Putamen (tissue), 1 donor: ENCODE data around the gene ACY1.
"Not testable (repeated sequence)": the region's sequence is repeated elsewhere in the genome, so short reads cannot be mapped to it uniquely, and the experiment has no call there.

Source experiments
- DNase-seq: peaks from one replicate; pipeline ENCODE4 v3.0.0-alpha.2; 2016; ENCODE audit warnings: low spot score

The ACY1 gene

DNA sequence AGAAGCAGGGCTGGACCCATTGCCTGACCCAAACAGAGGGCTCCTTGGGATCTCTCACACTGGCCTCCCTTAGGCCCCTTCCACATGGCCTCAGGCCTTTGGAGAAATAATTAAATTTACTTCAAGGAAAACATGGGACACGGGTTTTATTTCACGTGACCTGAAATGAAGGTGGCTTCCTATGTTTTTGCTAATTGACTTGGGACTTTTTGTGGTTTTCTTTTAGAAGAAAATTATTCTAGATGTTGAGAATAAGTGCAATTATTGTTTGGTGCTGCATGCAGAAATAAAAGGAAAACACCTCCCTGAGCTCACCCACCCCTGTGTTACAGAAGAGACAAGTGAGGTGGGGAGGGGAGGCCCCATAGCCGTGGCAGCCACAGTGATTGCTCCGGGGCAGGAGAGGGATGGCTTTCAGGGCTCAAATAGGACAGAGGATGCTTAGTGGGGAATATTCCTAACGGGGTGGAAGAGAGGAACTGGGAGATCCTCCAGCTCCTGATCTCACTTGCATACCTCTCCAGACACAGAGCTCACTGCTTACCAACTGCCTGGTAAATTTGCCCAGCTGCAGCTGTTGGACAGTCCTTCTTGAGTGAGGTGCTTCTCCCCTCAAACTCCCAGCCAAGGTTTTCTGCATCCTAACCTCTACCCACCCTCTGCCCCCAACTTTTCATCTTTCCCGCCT lies 41.6 kb downstream of the ACY1 start:
- no peak for DNase-seq

DNA sequence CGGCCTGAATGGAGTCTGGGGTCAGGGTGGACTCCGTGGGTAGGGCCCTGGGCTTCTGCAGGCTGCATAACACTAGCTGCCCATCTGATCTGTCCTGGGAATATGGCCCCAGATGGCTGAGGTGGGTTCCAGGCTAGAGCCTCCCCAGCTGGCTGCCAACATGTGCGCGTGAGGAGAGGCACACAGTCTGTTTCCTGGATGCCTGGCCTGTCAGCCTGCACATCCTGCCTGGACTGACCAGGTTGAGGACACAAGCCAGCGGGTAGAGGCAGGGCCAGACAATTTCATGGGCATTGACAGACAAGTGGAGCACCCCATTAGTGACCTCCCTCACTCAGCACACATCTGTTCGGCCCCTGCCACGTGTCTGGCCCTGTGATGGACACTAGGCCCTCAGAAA lies 42.1 kb downstream of the ACY1 start:
- no peak for DNase-seq

DNA sequence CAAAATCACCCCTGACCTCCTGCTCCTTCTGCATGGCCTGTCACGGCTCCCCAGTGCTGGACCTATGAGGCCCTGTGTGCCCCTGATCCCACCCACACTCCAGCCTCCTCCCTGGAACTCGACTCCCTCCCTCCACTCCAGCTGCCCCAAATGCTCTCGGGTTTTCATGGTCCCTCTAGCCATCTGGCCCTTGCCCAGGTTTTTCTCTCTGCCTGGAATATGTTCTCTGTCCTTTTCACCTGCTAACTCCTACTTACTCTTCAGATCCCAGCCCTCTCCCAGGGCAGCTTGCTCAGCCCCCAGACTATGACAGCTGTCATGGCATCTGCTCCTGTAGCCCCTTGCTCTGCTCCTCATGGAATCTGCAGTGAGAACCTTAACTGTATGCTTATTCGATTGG lies 42.7 kb downstream of the ACY1 start:
- DNase-seq: no peak

DNA sequence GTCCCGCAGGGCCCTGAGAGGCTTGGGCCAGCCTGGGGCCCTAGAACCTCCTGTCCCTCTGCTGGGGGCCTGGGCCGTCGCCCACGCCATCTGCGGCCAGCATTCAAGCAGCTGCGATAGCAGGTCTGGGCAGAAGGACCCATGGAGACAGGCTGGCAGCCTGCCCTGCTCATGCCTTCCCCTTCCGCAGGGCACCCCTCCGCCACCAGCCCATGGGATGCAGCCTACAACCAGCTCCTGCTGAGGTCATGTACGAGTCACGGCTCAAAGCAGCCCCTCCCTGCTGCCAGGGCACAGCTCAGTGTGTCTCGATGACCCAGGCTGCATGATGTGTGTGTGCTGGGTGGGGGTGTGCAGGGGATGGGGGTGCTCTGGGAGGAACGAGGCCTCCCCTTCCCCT lies 45.2 kb downstream of the ACY1 start:
- DNase-seq: peak; percentile 86

DNA sequence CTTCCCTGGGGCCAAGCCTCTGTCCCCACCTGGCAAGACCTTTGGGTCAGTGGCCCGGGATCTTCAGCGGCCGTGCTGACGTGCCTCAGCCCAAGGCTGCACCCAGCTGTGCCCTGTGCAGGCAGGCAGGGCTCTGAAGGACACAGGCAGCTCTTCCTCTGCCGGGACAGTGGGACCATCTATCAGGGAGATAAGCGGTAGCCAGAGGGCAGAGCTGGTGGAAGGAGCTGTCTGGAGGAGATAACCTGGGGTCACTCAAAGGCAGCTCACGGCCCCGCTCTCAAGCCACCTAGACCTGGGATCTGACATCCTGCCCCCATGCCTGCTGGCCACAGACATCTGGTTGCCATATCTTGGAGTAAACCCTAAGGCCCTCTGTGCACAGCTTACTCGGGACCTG lies 45.7 kb downstream of the ACY1 start:
- no peak for DNase-seq

DNA sequence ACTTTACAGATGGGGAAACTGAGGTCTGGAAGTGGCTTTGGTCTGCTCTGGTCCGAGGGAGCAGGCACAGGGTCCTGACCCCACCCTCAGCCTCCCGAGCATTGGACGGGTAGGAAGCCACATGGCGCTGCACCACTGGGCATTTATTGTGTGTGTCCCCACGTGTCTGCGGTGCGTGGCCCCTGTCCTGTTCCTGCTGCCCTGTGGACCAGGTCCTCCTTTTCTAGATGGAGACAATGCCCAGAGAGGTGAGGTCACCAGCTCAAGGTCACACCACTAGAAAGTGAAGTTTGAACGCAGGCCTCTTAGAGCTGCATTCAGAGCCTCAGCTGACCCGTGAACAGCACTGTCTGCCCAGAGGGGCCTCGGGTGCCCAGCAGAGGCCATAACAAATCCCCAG lies 46.2 kb downstream of the ACY1 start:
- no peak for DNase-seq

DNA sequence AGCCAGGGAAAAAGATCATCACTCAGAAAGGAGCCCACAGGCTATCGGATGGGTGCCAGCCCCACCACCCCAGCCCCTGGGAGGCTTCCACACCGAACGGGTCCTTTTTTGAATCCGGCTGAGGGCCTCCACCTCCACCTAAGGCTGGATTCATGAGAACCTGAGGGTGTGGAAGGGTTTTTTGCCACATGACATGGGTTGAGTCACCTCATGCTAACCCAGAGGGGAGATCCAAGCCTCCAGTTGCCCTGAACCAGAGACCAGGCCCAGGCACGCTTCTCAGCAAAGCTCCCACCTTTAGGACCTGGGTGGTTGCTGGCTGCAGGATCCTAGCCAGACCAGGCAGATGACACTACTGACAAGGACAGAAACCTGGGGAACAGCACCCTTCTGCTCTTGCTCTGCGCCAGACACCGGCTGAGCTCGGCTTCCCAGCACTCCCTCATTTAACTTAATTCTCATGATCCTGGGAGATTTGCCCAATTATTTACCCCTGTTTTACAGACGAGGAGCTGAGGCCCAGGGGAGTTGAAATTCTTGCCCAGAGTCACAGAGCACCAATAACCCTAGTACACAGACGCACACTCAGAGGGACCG lies 47.5 kb downstream of the ACY1 start:
- no peak for DNase-seq

DNA sequence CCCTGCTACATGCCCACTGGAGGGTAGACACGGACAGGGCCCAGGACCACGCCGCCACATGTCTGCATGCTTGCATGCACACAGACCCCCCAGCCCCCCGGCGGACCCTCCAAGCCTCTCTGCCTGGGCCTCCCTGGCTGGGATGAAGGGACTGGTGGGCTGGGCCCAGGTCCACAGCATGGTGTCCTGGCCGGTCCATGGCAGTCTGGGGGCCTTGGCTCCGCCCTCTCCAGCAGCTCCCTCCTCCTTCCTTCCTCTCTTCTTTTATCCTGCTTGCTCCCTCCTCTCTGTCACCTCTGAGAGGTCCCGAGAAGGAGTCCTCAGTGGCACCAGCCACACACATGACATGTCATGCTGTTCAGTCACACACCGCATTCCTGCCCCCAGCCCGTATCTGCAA lies 48.6 kb downstream of the ACY1 start:
- no peak for DNase-seq

DNA sequence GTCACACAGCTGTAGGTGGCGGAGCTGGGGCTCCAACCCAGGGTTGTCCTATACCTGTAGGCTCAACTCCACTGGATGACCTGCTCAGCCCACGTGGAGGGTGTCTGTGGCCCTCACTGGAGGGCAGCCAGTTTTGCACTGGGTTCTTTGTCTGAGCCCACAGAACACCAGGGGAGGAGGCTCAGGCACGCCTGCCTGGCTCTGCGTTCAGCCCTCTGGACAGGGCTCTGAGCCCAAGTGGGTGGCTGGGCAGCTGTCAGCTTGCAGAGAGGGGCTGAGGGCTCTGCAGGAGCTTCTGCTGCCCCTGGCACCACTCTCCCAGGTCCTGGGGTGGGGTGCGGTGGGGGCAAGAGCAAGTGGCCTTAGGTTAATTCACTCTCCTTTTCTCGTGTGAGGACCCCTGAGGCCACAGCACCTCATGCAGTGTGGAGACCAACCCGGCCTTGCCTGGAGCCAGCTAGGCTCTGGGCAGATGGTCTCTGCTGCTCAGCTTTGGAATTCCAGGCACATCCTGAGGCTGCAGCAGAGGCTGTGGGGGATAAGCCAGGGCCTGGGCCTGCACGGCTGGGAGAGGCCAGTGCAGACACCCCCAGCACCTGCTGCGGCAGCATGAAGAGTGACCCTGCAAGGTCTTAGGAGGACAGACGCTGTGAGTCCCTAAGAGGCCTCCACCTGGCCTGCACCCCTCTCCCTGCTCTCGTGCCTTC lies 49.5 kb downstream of the ACY1 start:
- DNase-seq: no peak

DNA sequence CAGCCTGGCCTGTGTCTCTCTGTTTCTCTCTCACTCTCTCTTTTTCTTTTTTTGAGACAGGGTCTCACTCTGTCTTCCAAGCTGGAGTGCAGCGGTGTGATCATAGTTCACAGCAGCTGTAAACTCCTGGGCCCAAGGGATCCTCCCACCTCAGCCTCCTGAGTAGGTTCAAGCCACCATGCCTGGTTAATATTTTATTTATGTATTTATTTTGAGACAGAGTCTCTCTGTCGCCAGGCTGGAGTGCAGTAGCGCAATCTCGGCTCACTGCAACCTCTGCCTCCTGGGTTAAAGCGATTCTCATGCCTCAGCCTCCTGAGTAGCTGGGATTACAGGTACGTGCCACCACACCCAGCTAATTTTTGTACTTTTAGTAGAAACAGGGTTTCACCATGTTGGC lies 50.4 kb downstream of the ACY1 start:
- not testable (repeated sequence) for DNase-seq

DNA sequence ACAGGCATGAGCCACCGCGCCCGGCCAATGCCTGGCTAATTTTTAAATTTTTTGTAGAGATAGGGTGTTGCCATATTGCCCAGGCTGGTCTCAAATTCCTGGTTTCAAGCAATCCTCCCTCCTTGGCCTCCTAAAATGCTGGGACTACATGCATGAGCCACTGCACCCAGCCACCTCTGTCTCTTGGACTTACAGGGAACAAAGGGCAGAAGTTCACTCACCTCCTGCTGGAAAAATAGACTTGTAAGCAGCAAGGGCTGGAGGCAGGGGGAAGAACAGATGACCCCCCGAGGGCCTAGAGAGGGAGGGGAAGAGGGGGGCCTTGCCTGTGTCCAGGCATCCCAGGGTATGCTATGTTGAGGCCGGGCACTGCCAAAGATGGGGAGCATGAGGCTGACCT lies 50.9 kb downstream of the ACY1 start:
- no peak for DNase-seq

DNA sequence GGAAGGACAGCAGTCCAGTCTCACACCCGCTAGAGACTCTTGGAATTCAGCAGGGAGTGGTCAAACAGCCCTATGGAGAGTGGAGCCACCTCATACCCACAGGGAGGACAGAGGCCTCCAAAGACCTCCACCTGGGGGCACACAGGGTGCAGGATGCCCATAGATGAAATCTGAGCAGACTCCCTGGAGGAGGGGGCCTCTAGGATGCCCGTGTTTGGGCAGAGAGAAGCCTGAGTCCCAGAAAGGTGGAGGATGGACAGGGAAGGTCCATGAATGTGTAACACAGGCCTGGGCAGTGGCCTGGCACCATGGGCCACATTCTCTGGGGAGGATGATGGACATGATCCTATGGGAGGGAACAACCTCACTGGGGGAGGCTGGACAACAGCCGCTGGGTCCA lies 51.3 kb downstream of the ACY1 start:
- no peak for DNase-seq

DNA sequence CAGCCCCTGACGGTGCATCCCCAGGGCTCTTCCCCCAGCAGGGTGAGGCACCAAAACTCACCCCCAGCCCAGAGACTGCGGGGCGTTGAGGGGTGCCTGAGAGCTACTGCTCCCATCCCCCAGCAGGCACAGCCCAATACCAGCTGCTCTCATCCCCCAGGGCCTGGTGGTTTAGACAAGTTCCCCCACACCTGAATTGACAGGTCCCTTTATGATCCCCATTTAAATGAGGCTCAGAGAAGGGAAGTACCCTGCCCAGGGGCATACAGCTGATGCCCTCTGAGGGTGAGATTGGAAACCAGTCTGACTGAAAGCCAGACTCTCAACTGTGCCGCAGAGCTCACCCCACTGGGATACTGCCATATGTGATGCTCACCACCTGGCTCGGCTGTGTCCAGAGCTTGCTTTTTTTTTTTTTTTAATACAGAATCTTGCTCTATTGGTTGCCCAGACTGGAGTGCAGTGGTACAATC lies 52.9 kb downstream of the ACY1 start:
- no peak for DNase-seq

DNA sequence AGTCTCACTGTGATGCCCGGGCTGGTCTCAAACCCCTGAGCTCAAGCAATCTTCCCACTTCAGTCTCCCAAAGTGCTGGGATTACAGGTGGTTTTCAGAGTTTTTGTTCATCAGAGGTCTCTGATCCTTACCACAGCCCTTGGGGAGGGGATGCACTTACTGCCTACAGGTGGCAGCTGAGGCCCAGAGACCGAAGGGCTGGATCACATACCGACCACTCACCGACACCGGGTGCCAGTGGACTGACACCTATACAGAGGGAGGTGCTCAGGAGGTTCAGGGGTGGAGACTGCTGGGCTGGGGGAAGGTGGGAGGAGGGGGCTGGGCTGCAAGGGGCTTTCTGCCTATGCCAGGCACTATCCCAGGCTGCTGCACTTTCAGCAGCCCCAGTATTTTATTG lies 53.5 kb downstream of the ACY1 start:
- DNase-seq: no peak

DNA sequence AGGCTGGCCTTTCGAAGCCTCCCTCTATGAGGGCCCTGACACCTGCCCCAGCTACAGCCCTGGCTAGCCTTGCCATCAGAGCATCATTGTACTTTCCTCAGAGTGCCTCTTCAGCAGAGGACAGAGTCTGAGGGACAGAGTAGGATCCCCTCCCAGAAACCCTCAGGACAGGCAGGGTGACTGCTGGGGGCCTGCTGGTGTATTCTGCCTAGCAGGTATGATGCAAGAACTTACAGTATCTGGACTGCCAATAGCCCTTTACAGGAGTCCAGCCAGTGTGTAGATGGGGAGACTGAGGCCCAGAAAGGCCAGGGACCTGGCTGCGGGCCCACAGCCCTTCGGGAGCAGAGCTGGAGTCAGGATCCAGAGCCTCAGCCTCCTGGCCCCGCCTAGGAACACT lies 54.0 kb downstream of the ACY1 start:
- DNase-seq: no peak

DNA sequence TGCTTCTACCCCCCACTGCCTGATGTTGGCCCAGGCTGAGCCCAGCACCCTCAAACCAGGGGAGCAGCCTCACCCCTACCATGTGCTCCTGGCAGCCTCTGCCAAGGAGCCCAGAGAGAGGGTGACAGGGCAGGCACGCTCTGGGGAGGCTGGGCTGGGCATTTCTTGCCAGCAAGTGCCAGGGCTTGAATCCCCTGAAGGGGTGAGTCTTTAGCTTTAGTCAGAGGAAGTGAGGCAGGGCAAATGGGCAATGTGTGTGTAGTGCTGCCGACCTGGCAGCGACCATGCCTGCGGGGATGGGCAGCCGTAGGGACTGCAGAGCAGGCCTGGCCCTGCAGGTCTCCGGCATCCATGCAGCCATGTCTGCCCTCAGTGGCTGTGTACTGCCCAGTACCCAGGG lies 54.9 kb downstream of the ACY1 start:
- DNase-seq: no peak
